Mammary epithelial cell (primary cell): ENCODE results near the gene TCP1.
"Not testable (repeated sequence)": the region's sequence is repeated elsewhere in the genome, so short reads cannot be mapped to it uniquely, and the experiment has no call there.

Experiments
- CTCF ChIP-seq, 2 donors: IDR thresholded peaks in 1 of 2; conservative IDR thresholded peaks in 1 of 2; 2 replicates each; pipeline ENCODE4 v1.5.1; 2011 to 2012; ENCODE audit warnings: inconsistent platforms in 2 of 2, low read length in 2 of 2, mild to moderate bottlenecking in 2 of 2, control low read depth in 1 of 2, low read depth in 1 of 2; ENCODE audit not compliant: insufficient read depth in 1 of 2; ENCODE audit errors: extremely low read depth in 1 of 2
- EZH2 ChIP-seq: IDR thresholded peaks from 2 replicates; pipeline ENCODE4 v1.6.1; 2012; ENCODE audit warnings: low read length, inconsistent platforms, borderline replicate concordance

GRCh38 chr6:159816775-159817174 is 27.4 kb upstream of the TCP1 start:
- TF ChIP-seq CTCF (conservative IDR thresholded peaks at IDR 0.05 in 1 of 2, IDR thresholded peaks at IDR 0.05 in 1 of 2; ENCODE audit: extremely low read depth in 1 of 2, insufficient read depth in 1 of 2, low read depth in 1 of 2, low read length in 2 of 2); EZH2: not testable (repeated sequence)
